ENCODE results near the gene WWOX. TPM values are rescaled to one million over a fixed set of nuclear protein-coding genes. Genes with fewer than 3 reads are reported as not detected.

Gene WWOX
- total RNA-seq, 2 donors from 2014 or later, result 30.0 to 35.4 TPM

DNA sequence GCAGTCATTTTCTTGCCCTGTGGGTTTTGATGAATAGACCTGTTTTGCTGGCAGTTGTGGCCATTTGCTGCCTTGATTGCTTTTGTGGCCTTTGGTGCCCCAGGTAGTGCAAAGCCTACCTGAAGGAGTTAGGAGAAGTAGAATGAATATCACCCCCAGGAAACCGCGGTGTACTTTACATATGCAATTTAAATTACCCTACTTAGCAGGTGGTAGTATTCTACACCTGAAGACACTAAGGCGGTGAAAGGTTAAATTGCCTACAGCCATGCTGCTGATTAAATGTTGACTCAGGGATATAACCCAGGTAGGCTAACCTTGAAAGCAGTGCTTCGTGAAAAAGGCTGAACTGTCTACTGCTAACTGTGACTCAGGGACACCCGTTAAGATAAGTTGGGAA is 27.2 kb upstream of the WWOX start:
- no peaks in the 10 kb centered on the region for H3K9me3 Mint-ChIP-seq

DNA sequence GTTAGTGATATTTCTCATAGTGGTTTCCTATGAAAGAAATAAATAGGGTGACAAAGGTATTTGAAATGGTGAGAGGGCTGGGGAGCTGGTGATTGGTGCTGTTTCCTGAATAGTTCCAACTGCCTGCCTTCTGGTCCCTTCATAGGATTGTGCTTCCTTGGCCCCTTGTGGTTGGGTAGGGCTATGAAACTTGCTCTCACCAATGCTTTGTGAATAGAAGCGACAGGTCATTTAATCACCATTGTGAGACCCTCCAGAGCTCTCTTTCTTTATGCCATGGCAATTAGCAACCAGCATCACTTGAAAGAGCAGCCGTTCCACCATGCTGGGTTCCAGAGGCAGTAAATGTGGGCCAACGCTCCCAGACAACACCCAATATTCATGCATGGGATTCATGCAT is 23.7 kb upstream of the WWOX start:
- no peaks in the 10 kb centered on the region for H3K36me3 Mint-ChIP-seq (ENCODE audit: low read depth)
- H3K27ac Mint-ChIP-seq, result no peak overlapping the region
- peaks cover 99% of the 10 kb centered on the region for H3K27me3 Mint-ChIP-seq (ENCODE audit: insufficient read depth)
- no peaks in the 10 kb centered on the region for H3K36me3 ChIP-seq (ENCODE audit: control insufficient read depth, insufficient read depth, low read length)
- H3K4me1 Mint-ChIP-seq, result peaks cover 14% of the 10 kb centered on the region
- H3K9me3 Mint-ChIP-seq, result no peaks in the 10 kb centered on the region
- no peaks in the 10 kb centered on the region for H3K9me3 ChIP-seq (ENCODE audit: control insufficient read depth, low read length)
- H3K27ac ChIP-seq (ENCODE audit: low read depth, low read length), result no peak overlapping the region
- TF ChIP-seq, protein P1, sequence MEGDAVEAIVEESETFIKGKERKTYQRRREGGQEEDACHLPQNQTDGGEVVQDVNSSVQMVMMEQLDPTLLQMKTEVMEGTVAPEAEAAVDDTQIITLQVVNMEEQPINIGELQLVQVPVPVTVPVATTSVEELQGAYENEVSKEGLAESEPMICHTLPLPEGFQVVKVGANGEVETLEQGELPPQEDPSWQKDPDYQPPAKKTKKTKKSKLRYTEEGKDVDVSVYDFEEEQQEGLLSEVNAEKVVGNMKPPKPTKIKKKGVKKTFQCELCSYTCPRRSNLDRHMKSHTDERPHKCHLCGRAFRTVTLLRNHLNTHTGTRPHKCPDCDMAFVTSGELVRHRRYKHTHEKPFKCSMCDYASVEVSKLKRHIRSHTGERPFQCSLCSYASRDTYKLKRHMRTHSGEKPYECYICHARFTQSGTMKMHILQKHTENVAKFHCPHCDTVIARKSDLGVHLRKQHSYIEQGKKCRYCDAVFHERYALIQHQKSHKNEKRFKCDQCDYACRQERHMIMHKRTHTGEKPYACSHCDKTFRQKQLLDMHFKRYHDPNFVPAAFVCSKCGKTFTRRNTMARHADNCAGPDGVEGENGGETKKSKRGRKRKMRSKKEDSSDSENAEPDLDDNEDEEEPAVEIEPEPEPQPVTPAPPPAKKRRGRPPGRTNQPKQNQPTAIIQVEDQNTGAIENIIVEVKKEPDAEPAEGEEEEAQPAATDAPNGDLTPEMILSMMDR (conservative IDR thresholded peaks at IDR 0.05), result peak; percentile 56
- H3K4me3 ChIP-seq (ENCODE audit: low read length), result no peak overlapping the region
- no peak overlapping the region for H3K9ac ChIP-seq (ENCODE audit: extremely low read depth, low read length, poor library complexity, severe bottlenecking)
- peaks cover 33% of the 10 kb centered on the region for H3K27me3 ChIP-seq (ENCODE audit: control insufficient read depth, insufficient read depth, low read length, poor library complexity, severe bottlenecking)
- H3K4me1 ChIP-seq (ENCODE audit: control insufficient read depth, insufficient read depth, low read length), result no peaks in the 10 kb centered on the region
- peak; percentile 55 for DNase-seq
- H3K4me3 Mint-ChIP-seq, result no peak overlapping the region
- 62 to 86% methylated on average over 2 to 3 of the region's 3 CpGs for WGBS, 2 experiments (ENCODE audit: insufficient coverage in 1 of 2, insufficient read length in 1 of 2)

More for the DNA sequence above, 27.2 kb upstream of the WWOX start:
- H3K4me1 Mint-ChIP-seq, result peaks cover 16% of the 10 kb centered on the region
- H3K4me3 ChIP-seq (ENCODE audit: low read length), result no peak overlapping the region
- H3K27ac Mint-ChIP-seq, result no peak overlapping the region
- H3K9ac ChIP-seq (ENCODE audit: extremely low read depth, low read length, poor library complexity, severe bottlenecking), result no peak overlapping the region
- H3K36me3 Mint-ChIP-seq (ENCODE audit: low read depth), result no peaks in the 10 kb centered on the region
- H3K9me3 ChIP-seq (ENCODE audit: control insufficient read depth, low read length), result no peaks in the 10 kb centered on the region
- DNase-seq, result peak; percentile 76
- 15 to 83% methylated on average over 1 to 5 of the region's 5 CpGs for WGBS, 2 experiments (ENCODE audit: insufficient coverage in 1 of 2, insufficient read length in 1 of 2)
- H3K27ac ChIP-seq (ENCODE audit: low read depth, low read length), result no peak overlapping the region
- H3K4me1 ChIP-seq (ENCODE audit: control insufficient read depth, insufficient read depth, low read length), result no peaks in the 10 kb centered on the region
- peaks cover 97% of the 10 kb centered on the region for H3K27me3 Mint-ChIP-seq (ENCODE audit: insufficient read depth)
- H3K27me3 ChIP-seq (ENCODE audit: control insufficient read depth, insufficient read depth, low read length, poor library complexity, severe bottlenecking), result peaks cover 19% of the 10 kb centered on the region
- H3K4me3 Mint-ChIP-seq, result no peak overlapping the region
- H3K36me3 ChIP-seq (ENCODE audit: control insufficient read depth, insufficient read depth, low read length), result no peaks in the 10 kb centered on the region
- TF ChIP-seq, protein P1 (conservative IDR thresholded peaks at IDR 0.05), result no peak

DNA sequence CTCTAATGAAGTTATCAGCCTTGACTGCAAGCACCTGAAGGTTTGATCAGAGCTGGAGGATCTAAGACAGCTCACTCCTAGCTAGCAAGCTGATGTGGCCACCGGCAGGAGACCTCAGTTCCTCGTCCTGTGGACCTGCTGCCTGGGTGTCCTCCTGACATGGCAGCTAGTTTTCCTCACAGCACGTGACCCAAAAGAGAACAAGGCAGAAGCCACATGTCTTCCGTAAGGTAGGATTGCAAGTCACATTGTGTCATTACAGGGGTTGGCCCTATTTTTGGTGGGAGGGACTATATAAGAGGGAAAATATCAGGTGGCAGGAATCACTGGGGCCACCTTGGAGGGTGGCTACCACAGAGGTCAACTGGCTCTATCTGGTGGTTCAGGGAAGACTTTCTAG is 18.1 kb upstream of the WWOX start:
- no peak for DNase-seq
- Histone ChIP-seq H3K4me3 (ENCODE audit: low read length) (no peak overlapping the region), H3K4me1 (ENCODE audit: control insufficient read depth, insufficient read depth, low read length) (no peaks in the 10 kb centered on the region), H3K9ac (ENCODE audit: extremely low read depth, low read length, poor library complexity, severe bottlenecking) (no peak overlapping the region), H3K36me3 (ENCODE audit: control insufficient read depth, insufficient read depth, low read length) (no peaks in the 10 kb centered on the region), H3K27me3 (ENCODE audit: control insufficient read depth, insufficient read depth, low read length, poor library complexity, severe bottlenecking) (peaks cover 13% of the 10 kb centered on the region), H3K9me3 (ENCODE audit: control insufficient read depth, low read length) (no peaks in the 10 kb centered on the region), H3K27ac (ENCODE audit: low read depth, low read length) (no peak overlapping the region)
- WGBS, 2 experiments (ENCODE audit: insufficient coverage in 1 of 2, insufficient read length in 1 of 2), result 89 to 100% methylated on average over 2 to 4 of the region's 4 CpGs
- Mint-ChIP-seq H3K27ac (no peak overlapping the region), H3K36me3 (ENCODE audit: low read depth) (no peaks in the 10 kb centered on the region), H3K4me1 (peaks cover 3% of the 10 kb centered on the region), H3K9me3 (no peaks in the 10 kb centered on the region), H3K27me3 (ENCODE audit: insufficient read depth) (peaks cover 88% of the 10 kb centered on the region), H3K4me3 (no peak overlapping the region)
- TF ChIP-seq, protein P1 (conservative IDR thresholded peaks at IDR 0.05), result no peak

Measured in endodermal cell (in vitro differentiated cells).